CD8-positive, alpha-beta memory T cell (primary cell): ENCODE data around the gene ALLC. TPM values are rescaled to one million over a fixed set of nuclear protein-coding genes. Genes with fewer than 3 reads are reported as not detected.
A peak's percentile ranks its signal among the peaks of the same experiment; 100 is the strongest.

Source experiments
- CTCF ChIA-PET: fragments of 350-600 bp; sonication (Branson Sonifier 250); formaldehyde crosslinking; loops from one replicate; lab custom pipeline; 2021; ENCODE audit warnings: antibody characterized with exemption; lab: Charles Lee
- POLR2A ChIA-PET: fragments of 350-600 bp; sonication (Branson Sonifier 250); formaldehyde crosslinking; loops from one replicate; lab custom pipeline; 2021; ENCODE audit warnings: antibody characterized with exemption; lab: Charles Lee
- DNase-seq, 5 donors: peaks; one replicate each; pipeline versions ENCODE4 v3.0.0 to v3.0.0-alpha.2; 2020 to 2022; ENCODE audit warnings: mixed read lengths in 1 of 5
- H3K27ac ChIP-seq: one replicate; pipeline ENCODE4 v1.7.0; 2013; ENCODE audit warnings: low read depth, mild to moderate bottlenecking, low read length, moderate library complexity
- H3K27me3 ChIP-seq: 2 replicates; pipeline ENCODE4 v1.7.0; 2013; ENCODE audit warnings: low read length, mild to moderate bottlenecking; ENCODE audit not compliant: insufficient read depth, poor library complexity, severe bottlenecking
- H3K36me3 ChIP-seq: 2 replicates; pipeline ENCODE4 v1.7.0; 2013; ENCODE audit warnings: mild to moderate bottlenecking, low read length, moderate library complexity; ENCODE audit not compliant: insufficient read depth
- H3K4me1 ChIP-seq: 2 replicates; pipeline ENCODE4 v1.7.0; 2013; ENCODE audit warnings: mild to moderate bottlenecking, low read length, moderate library complexity; ENCODE audit not compliant: insufficient read depth
- H3K4me3 ChIP-seq: 2 replicates; pipeline ENCODE4 v1.7.0; 2013; ENCODE audit warnings: mild to moderate bottlenecking, low read length
- H3K9me3 ChIP-seq: 2 replicates; pipeline ENCODE4 v1.7.0; 2013; ENCODE audit warnings: mild to moderate bottlenecking, low read length
- H3K27ac Mint-ChIP-seq, 8 donors: one replicate each; pipeline ENCODE4 v1.8.0; 2020 to 2021; ENCODE audit warnings: mixed read lengths in 8 of 8, mild to moderate bottlenecking in 6 of 8, inconsistent platforms in 3 of 8, moderate library complexity in 3 of 8
- H3K27me3 Mint-ChIP-seq, 2 donors: one replicate each; pipeline ENCODE4 v1.8.0; 2020 to 2021; ENCODE audit warnings: mixed read lengths in 2 of 2, mild to moderate bottlenecking in 1 of 2, moderate library complexity in 1 of 2
- H3K36me3 Mint-ChIP-seq, 3 donors: one replicate each; pipeline ENCODE4 v1.8.0; 2020 to 2021; ENCODE audit warnings: mixed read lengths in 3 of 3, inconsistent platforms in 1 of 3, mild to moderate bottlenecking in 1 of 3
- H3K4me1 Mint-ChIP-seq, 3 donors: one replicate each; pipeline ENCODE4 v1.8.0; 2020 to 2021; ENCODE audit warnings: mixed read lengths in 3 of 3, inconsistent platforms in 1 of 3, mild to moderate bottlenecking in 1 of 3
- H3K4me3 Mint-ChIP-seq, 7 donors: one replicate each; pipeline ENCODE4 v1.8.0; 2020 to 2021; ENCODE audit warnings: mixed read lengths in 7 of 7, mild to moderate bottlenecking in 6 of 7, moderate library complexity in 4 of 7, inconsistent platforms in 2 of 7
- H3K9me3 Mint-ChIP-seq, 5 donors: one replicate each; pipeline ENCODE4 v1.8.0; 2020 to 2022; ENCODE audit warnings: mixed read lengths in 5 of 5, mild to moderate bottlenecking in 3 of 5, moderate library complexity in 2 of 5, inconsistent platforms in 1 of 5
- polyA plus RNA-seq: library from polyadenylated mRNA; unstranded; fragments of 300-500 nt; fragmentation: Illumina TruSeq; gene quantifications from one replicate; pipeline ENCODE4 v1.2.3, GENCODE V29; 2021
- total RNA-seq, 2 experiments: library from RNA; stranded (reverse); gene quantifications; one replicate each; pipeline ENCODE4 v1.2.3, GENCODE V29; 2021

The ALLC gene
- total and polyA plus RNA-seq, 3 experiments from 2014 or later: not detected

GRCh38 chr2:3704692-3705091 lies 46.7 kb downstream of the ALLC start:
- H3K27me3 Mint-ChIP-seq: peaks cover 16 to 59% of the 10 kb centered on the region in 2 donors
- H3K4me1 ChIP-seq: no peaks in the 10 kb centered on the region
- H3K4me3 Mint-ChIP-seq: no peak overlapping the region
- no peak overlapping the region for H3K27ac ChIP-seq
- peaks cover 0 to 2% (median 0%) of the 10 kb centered on the region in 3 donors for H3K36me3 Mint-ChIP-seq
- no peaks in the 10 kb centered on the region for H3K36me3 ChIP-seq
- H3K4me3 ChIP-seq: no peak overlapping the region
- H3K9me3 Mint-ChIP-seq: peaks cover 0 to 4% (median 0%) of the 10 kb centered on the region in 5 donors
- H3K4me1 Mint-ChIP-seq: peaks cover 0 to 4% (median 2%) of the 10 kb centered on the region in 3 donors
- CTCF ChIA-PET: no interaction called here
- POLR2A ChIA-PET: no interaction called here
- no peak overlapping the region for H3K27ac Mint-ChIP-seq
- no peaks in the 10 kb centered on the region for H3K9me3 ChIP-seq
- no peak for DNase-seq
- H3K27me3 ChIP-seq: no peaks in the 10 kb centered on the region

GRCh38 chr2:3705782-3706181 lies 47.8 kb downstream of the ALLC start:
- ChIA-PET CTCF (no interaction called here), POLR2A (no interaction called here)
- no peaks in the 10 kb centered on the region for H3K36me3 ChIP-seq
- H3K4me3 ChIP-seq: no peak overlapping the region
- Mint-ChIP-seq H3K36me3 (peaks cover 0 to 2% (median 0%) of the 10 kb centered on the region in 3 donors), H3K9me3 (peaks cover 0 to 7% (median 0%) of the 10 kb centered on the region in 5 donors), H3K27me3 (peaks cover 16 to 52% of the 10 kb centered on the region in 2 donors), H3K4me1 (peaks cover 0 to 4% (median 2%) of the 10 kb centered on the region in 3 donors), H3K4me3 (no peak overlapping the region), H3K27ac (no peak overlapping the region)
- H3K27ac ChIP-seq: no peak overlapping the region
- H3K4me1 ChIP-seq: no peaks in the 10 kb centered on the region
- H3K27me3 ChIP-seq: no peaks in the 10 kb centered on the region
- no peak for DNase-seq
- H3K9me3 ChIP-seq: no peaks in the 10 kb centered on the region

GRCh38 chr2:3706892-3707291 lies 48.9 kb downstream of the ALLC start:
- POLR2A ChIA-PET: no interaction called here
- Histone ChIP-seq H3K9me3 (no peaks in the 10 kb centered on the region), H3K4me3 (no peak overlapping the region), H3K27ac (no peak overlapping the region), H3K36me3 (no peaks in the 10 kb centered on the region), H3K27me3 (no peaks in the 10 kb centered on the region), H3K4me1 (no peaks in the 10 kb centered on the region)
- Mint-ChIP-seq H3K9me3 (peaks cover 0 to 7% (median 0%) of the 10 kb centered on the region in 5 donors), H3K27ac (no peak overlapping the region), H3K4me3 (no peak overlapping the region), H3K4me1 (peaks cover 0 to 4% (median 2%) of the 10 kb centered on the region in 3 donors), H3K27me3 (peaks cover 16 to 49% of the 10 kb centered on the region in 2 donors), H3K36me3 (peaks cover 0 to 2% (median 0%) of the 10 kb centered on the region in 3 donors)
- CTCF ChIA-PET: no interaction called here
- no peak for DNase-seq

- peaks cover 0 to 7% (median 2%) of the 10 kb centered on the region in 5 donors for H3K9me3 Mint-ChIP-seq
- ChIA-PET CTCF (no interaction called here), POLR2A (no interaction called here)
- H3K27ac ChIP-seq: no peak overlapping the region
- H3K4me1 Mint-ChIP-seq: peaks cover 0 to 4% (median 2%) of the 10 kb centered on the region in 3 donors
- H3K27me3 Mint-ChIP-seq: peaks cover 11 to 38% of the 10 kb centered on the region in 2 donors
- no peak overlapping the region for H3K4me3 ChIP-seq
- no peak for DNase-seq
- no peak overlapping the region for H3K27ac Mint-ChIP-seq
- H3K36me3 Mint-ChIP-seq: peaks cover 0 to 2% (median 0%) of the 10 kb centered on the region in 3 donors
- no peaks in the 10 kb centered on the region for H3K27me3 ChIP-seq
- H3K4me1 ChIP-seq: no peaks in the 10 kb centered on the region
- H3K4me3 Mint-ChIP-seq: no peak overlapping the region
- H3K36me3 ChIP-seq: no peaks in the 10 kb centered on the region
- no peaks in the 10 kb centered on the region for H3K9me3 ChIP-seq
Observed at GRCh38 chr2:3708576-3708975, 50.6 kb downstream of the ALLC start.

GRCh38 chr2:3709225-3709624 lies 51.2 kb downstream of the ALLC start:
- Mint-ChIP-seq H3K27ac (no peak overlapping the region), H3K9me3 (peaks cover 0 to 7% (median 2%) of the 10 kb centered on the region in 5 donors), H3K4me1 (peaks cover 0 to 4% (median 2%) of the 10 kb centered on the region in 3 donors), H3K4me3 (no peak overlapping the region), H3K27me3 (peaks cover 11 to 38% of the 10 kb centered on the region in 2 donors), H3K36me3 (peaks cover 0 to 2% (median 0%) of the 10 kb centered on the region in 3 donors)
- H3K36me3 ChIP-seq: no peaks in the 10 kb centered on the region
- H3K27me3 ChIP-seq: no peaks in the 10 kb centered on the region
- no peaks in the 10 kb centered on the region for H3K9me3 ChIP-seq
- no peak for DNase-seq
- ChIA-PET POLR2A (no interaction called here), CTCF (no interaction called here)
- no peak overlapping the region for H3K27ac ChIP-seq
- H3K4me3 ChIP-seq: no peak overlapping the region
- no peaks in the 10 kb centered on the region for H3K4me1 ChIP-seq

- ChIA-PET POLR2A (no interaction called here), CTCF (no interaction called here)
- peaks cover 0 to 7% (median 1%) of the 10 kb centered on the region in 5 donors for H3K9me3 Mint-ChIP-seq
- no peaks in the 10 kb centered on the region for H3K9me3 ChIP-seq
- H3K27ac Mint-ChIP-seq: peak overlapping the region in 1 of 8 donors; percentile 22
- peaks cover 2 to 22% of the 10 kb centered on the region in 2 donors for H3K27me3 Mint-ChIP-seq
- no peaks in the 10 kb centered on the region for H3K27me3 ChIP-seq
- H3K36me3 Mint-ChIP-seq: no peaks in the 10 kb centered on the region
- H3K27ac ChIP-seq: no peak overlapping the region
- H3K4me1 Mint-ChIP-seq: no peaks in the 10 kb centered on the region
- DNase-seq: no peak
- H3K36me3 ChIP-seq: no peaks in the 10 kb centered on the region
- H3K4me3 ChIP-seq: no peak overlapping the region
- H3K4me3 Mint-ChIP-seq: no peak overlapping the region
- H3K4me1 ChIP-seq: no peaks in the 10 kb centered on the region
Observed at GRCh38 chr2:3712424-3712823, 54.4 kb downstream of the ALLC start.

GRCh38 chr2:3712831-3713503 lies 55.0 kb downstream of the ALLC start:
- no peak for DNase-seq
- POLR2A ChIA-PET: no interaction called here
- no peak overlapping the region for H3K4me3 ChIP-seq
- Mint-ChIP-seq H3K4me3 (no peak overlapping the region), H3K27ac (no peak overlapping the region), H3K27me3 (peaks cover 2 to 17% of the 10 kb centered on the region in 2 donors), H3K9me3 (peaks cover 0 to 7% (median 1%) of the 10 kb centered on the region in 5 donors), H3K4me1 (no peaks in the 10 kb centered on the region), H3K36me3 (no peaks in the 10 kb centered on the region)
- H3K27ac ChIP-seq: no peak overlapping the region
- no peaks in the 10 kb centered on the region for H3K9me3 ChIP-seq
- no peaks in the 10 kb centered on the region for H3K36me3 ChIP-seq
- H3K4me1 ChIP-seq: no peaks in the 10 kb centered on the region
- no peaks in the 10 kb centered on the region for H3K27me3 ChIP-seq
- CTCF ChIA-PET: no interaction called here

GRCh38 chr2:3718679-3719078 lies 60.7 kb downstream of the ALLC start:
- Mint-ChIP-seq H3K4me3 (no peak overlapping the region), H3K4me1 (no peaks in the 10 kb centered on the region), H3K36me3 (no peaks in the 10 kb centered on the region), H3K27ac (no peak overlapping the region), H3K27me3 (peaks cover 7 to 9% of the 10 kb centered on the region in 2 donors), H3K9me3 (peaks cover 0 to 11% (median 7%) of the 10 kb centered on the region in 5 donors)
- Histone ChIP-seq H3K4me1 (no peaks in the 10 kb centered on the region), H3K9me3 (no peaks in the 10 kb centered on the region), H3K4me3 (no peak overlapping the region), H3K27me3 (no peaks in the 10 kb centered on the region), H3K27ac (no peak overlapping the region), H3K36me3 (no peaks in the 10 kb centered on the region)
- no peak for DNase-seq
- ChIA-PET POLR2A (no interaction called here), CTCF (interaction anchor here (1.4 kb wide), 1 partner anchor 9 kb away, joined by 3 read pairs; no protein-coding TSS in a partner anchor)
